ENCODE results near the gene DMTF1. TPM values are rescaled to one million over a fixed set of nuclear protein-coding genes. Genes with fewer than 3 reads are reported as not detected.
"Not testable (repeated sequence)": the region's sequence is repeated elsewhere in the genome, so short reads cannot be mapped to it uniquely, and the experiment has no call there.

Gene DMTF1
- total RNA-seq, 1 experiment from 2014 or later = 44.7 TPM

GRCh38 chr7:87216701-87217508 lies 64.7 kb downstream of the DMTF1 start:
- in situ Hi-C loops (cut with HindIII; ENCODE audit: low sequenced_read_pairs) = no loop called here
- peak; percentile 16 for DNase-seq (ENCODE audit: low spot score)

- in situ Hi-C loops (cut with HindIII; ENCODE audit: low sequenced_read_pairs) = no loop called here
- no peak for DNase-seq (ENCODE audit: low spot score)
These were observed 65.9 kb downstream of the DMTF1 start for GRCh38 chr7:87217983-87218653.

- DNase-seq (ENCODE audit: low spot score) = peak; percentile 54
- in situ Hi-C loops (cut with HindIII; ENCODE audit: low sequenced_read_pairs) = no loop called here
These were observed 66.7 kb downstream of the DMTF1 start for GRCh38 chr7:87218796-87219544.

- in situ Hi-C loops (cut with HindIII; ENCODE audit: low sequenced_read_pairs) = no loop called here
- DNase-seq (ENCODE audit: low spot score) = peak; percentile 47
These were observed 67.3 kb downstream of the DMTF1 start, which contains the start of gene TMEM243 for GRCh38 chr7:87219545-87220025. Gene TMEM243, minus strand, starts transcription at chr7:87219732. Its CDS starts 229 bp downstream, at chr7:87219503.

GRCh38 chr7:87220026-87220733 lies 67.9 kb downstream of the DMTF1 start:
- in situ Hi-C loops (cut with HindIII; ENCODE audit: low sequenced_read_pairs) = no loop called here
- DNase-seq (ENCODE audit: low spot score) = peak; percentile 89

- DNase-seq (ENCODE audit: low spot score) = no peak
These were observed 68.5 kb downstream of the DMTF1 start for GRCh38 chr7:87220734-87221215.

GRCh38 chr7:87223666-87224065 lies 71.4 kb downstream of the DMTF1 start:
- in situ Hi-C loops (cut with HindIII; ENCODE audit: low sequenced_read_pairs) = no loop called here
- DNase-seq (ENCODE audit: low spot score) = no peak

More at GRCh38 chr7:87220734-87221215, 68.5 kb downstream of the DMTF1 start:
- in situ Hi-C loops (cut with HindIII; ENCODE audit: low sequenced_read_pairs) = no loop called here

- in situ Hi-C loops (cut with HindIII; ENCODE audit: low sequenced_read_pairs) = no loop called here
- DNase-seq (ENCODE audit: low spot score) = no peak
These were observed 73.4 kb downstream of the DMTF1 start for GRCh38 chr7:87225696-87226095.

GRCh38 chr7:87226495-87226894 lies 74.2 kb downstream of the DMTF1 start:
- in situ Hi-C loops (cut with HindIII; ENCODE audit: low sequenced_read_pairs) = no loop called here
- DNase-seq (ENCODE audit: low spot score) = no peak

GRCh38 chr7:87231258-87231657 lies 79.0 kb downstream of the DMTF1 start:
- in situ Hi-C loops (cut with HindIII; ENCODE audit: low sequenced_read_pairs) = no loop called here
- peak; percentile 52 for DNase-seq (ENCODE audit: low spot score)

- in situ Hi-C loops (cut with HindIII; ENCODE audit: low sequenced_read_pairs) = no loop called here
- peak; percentile 94 for DNase-seq (ENCODE audit: low spot score)
These were observed 79.5 kb downstream of the DMTF1 start for GRCh38 chr7:87231711-87232110.

- in situ Hi-C loops (cut with HindIII; ENCODE audit: low sequenced_read_pairs) = no loop called here
- no peak for DNase-seq (ENCODE audit: low spot score)
These were observed 82.7 kb downstream of the DMTF1 start for GRCh38 chr7:87234949-87235348.

- in situ Hi-C loops (cut with HindIII; ENCODE audit: low sequenced_read_pairs) = not testable (repeated sequence)
These were observed 86.3 kb downstream of the DMTF1 start for GRCh38 chr7:87238464-87239051.

GRCh38 chr7:87245671-87246070 lies 93.4 kb downstream of the DMTF1 start:
- in situ Hi-C loops (cut with HindIII; ENCODE audit: low sequenced_read_pairs); DNase-seq (ENCODE audit: low spot score): not testable (repeated sequence)

More at GRCh38 chr7:87238464-87239051, 86.3 kb downstream of the DMTF1 start:
- not testable (repeated sequence) for DNase-seq (ENCODE audit: low spot score)

Other genes starting within 250 kb of the DMTF1 start
- 28.7 and 50.1 TPM in 2 replicates for gene ELAPOR2, start 92.8 kb upstream of the DMTF1 start, total RNA-seq (2014; rRNA removed; shearing (Covaris generic))
- 57.4 and 73.8 TPM in 2 replicates for gene TMEM243, start 67.3 kb downstream of the DMTF1 start, total RNA-seq (2014; rRNA removed; shearing (Covaris generic))
- 3.7 and 11.0 TPM in 2 replicates for gene CROT, start 193.2 kb downstream of the DMTF1 start, total RNA-seq (2014; rRNA removed; shearing (Covaris generic))